A673 (cell line): Measurements from ENCODE around the gene EPHB4. TPM values are rescaled to one million over a fixed set of nuclear protein-coding genes. Genes with fewer than 3 reads are reported as not detected.
A peak's percentile ranks its signal among the peaks of the same experiment; 100 is the strongest.

Experiments used
- Bru-seq: library from RNA; stranded (reverse); fragments of 400-500 nt; gene quantifications from one replicate; lab custom pipeline; 2021; lab: Mats Ljungman, UMichigan
- BruChase-seq, 2 experiments: library from RNA; stranded (reverse); fragments of 400-500 nt; gene quantifications; one replicate each; lab custom pipeline; 2021; lab: Mats Ljungman, UMichigan
- BruUV-seq: library from RNA; stranded (reverse); fragments of 400-500 nt; replicated peaks from 2 replicates; lab custom pipeline; 2021; lab: Mats Ljungman, UMichigan
- CTCF ChIA-PET: fragments of 300-600 bp; sonication (Branson Sonifier 250); formaldehyde crosslinking; loops from one replicate; lab custom pipeline; 2022; ENCODE audit warnings: antibody characterized with exemption; lab: Charles Lee
- POLR2A ChIA-PET: fragments of 300-600 bp; sonication (Branson Sonifier 250); formaldehyde crosslinking; loops from one replicate; lab custom pipeline; 2022; ENCODE audit warnings: antibody characterized with exemption; ENCODE audit not compliant: low non-redundant PET; lab: Charles Lee
- DNase-seq: peaks from one replicate; pipeline ENCODE4 v3.0.0-alpha.2; 2015; ENCODE audit warnings: low spot score
- H3K27ac ChIP-seq: fragments of 200-600 bp; sonication (generic); 2 replicates; pipeline ENCODE4 v1.5.1; 2016; ENCODE audit warnings: mixed run types, low read depth, mild to moderate bottlenecking, mixed read lengths, antibody characterized with exemption, low read length; ENCODE audit not compliant: poor library complexity, severe bottlenecking
- H3K27me3 ChIP-seq: fragments of 200-600 bp; sonication (generic); replicated peaks from 2 replicates; pipeline ENCODE4 v1.6.1; 2017; ENCODE audit warnings: mixed run types, low read depth, mild to moderate bottlenecking, mixed read lengths, antibody characterized with exemption, low read length; ENCODE audit not compliant: insufficient read depth, poor library complexity
- H3K36me3 ChIP-seq: fragments of 200-600 bp; sonication (generic); 2 replicates; pipeline ENCODE4 v1.6.1; 2016; ENCODE audit warnings: mixed run types, mild to moderate bottlenecking, mixed read lengths, antibody characterized with exemption, low read length; ENCODE audit not compliant: insufficient read depth, poor library complexity, severe bottlenecking
- H3K4me1 ChIP-seq: fragments of 200-600 bp; sonication (generic); 2 replicates; pipeline ENCODE4 v1.6.1; 2017; ENCODE audit warnings: mixed run types, mild to moderate bottlenecking, mixed read lengths, antibody characterized with exemption, low read length; ENCODE audit not compliant: insufficient read depth, poor library complexity, severe bottlenecking
- H3K4me3 ChIP-seq: fragments of 200-600 bp; sonication (generic); 2 replicates; pipeline ENCODE4 v1.5.1; 2016; ENCODE audit warnings: low read depth, mixed run types, mild to moderate bottlenecking, mixed read lengths, low read length; ENCODE audit not compliant: poor library complexity, severe bottlenecking
- H3K9me3 ChIP-seq: fragments of 200-600 bp; sonication (generic); 2 replicates; pipeline ENCODE4 v1.6.1; 2016; ENCODE audit warnings: mixed run types, low read depth, mild to moderate bottlenecking, mixed read lengths, antibody characterized with exemption, low read length; ENCODE audit not compliant: poor library complexity, severe bottlenecking
- CTCF ChIP-seq: fragments of 300-800, 200-600 bp; sonication (generic); conservative IDR thresholded peaks from 2 replicates; pipeline ENCODE4 v1.5.1; 2017; ENCODE audit warnings: low read depth, mild to moderate bottlenecking, antibody characterized with exemption, low read length, moderate library complexity, mixed read lengths
- EZH2 ChIP-seq: fragments of 200-600 bp; sonication (generic); IDR thresholded peaks from 2 replicates; pipeline ENCODE4 v1.6.1; 2017; ENCODE audit warnings: borderline replicate concordance, low read depth, mild to moderate bottlenecking, mixed read lengths, antibody characterized with exemption, low read length; ENCODE audit not compliant: poor library complexity, severe bottlenecking
- intact Hi-C: fragments of 100-400 bp; cut with micrococcal nuclease; formaldehyde crosslinking; loops from one replicate; pipeline ENCODE4 v1.10.0; 2022; ENCODE audit not compliant: unreplicated experiment
- long read RNA-seq: library from polyadenylated mRNA; stranded (forward); transcript quantifications from one replicate; pipeline ENCODE4 v2.0.0, GENCODE V29; 2022
- total RNA-seq: library from RNA; stranded (reverse); gene quantifications from 2 replicates; pipeline ENCODE4 v1.2.3, GENCODE V29; 2021

Gene EPHB4
- total RNA-seq = 90.4 and 92.6 TPM in 2 replicates
- Bru-seq, nascent RNA = percentile 65 among the genes with signal in this experiment
- BruChase-seq, experiment 1, labeled RNA remaining after a 2-hour chase = percentile 77 among the genes with signal in this experiment
- BruChase-seq, experiment 2, labeled RNA remaining after a 6-hour chase = percentile 85 among the genes with signal in this experiment
- long read RNA-seq, full-length matches to known transcripts = 115 of 163 reads
- long read RNA-seq, partial matches to known transcripts = 33 of 163 reads
- long read RNA-seq, other reads (novel, unspliced or antisense) = 15 of 163 reads

GRCh38 chr7:100827330-100828226, at the start of gene EPHB4:
TSS of gene EPHB4 (minus strand) at chr7:100827523. CDS start at chr7:100827030, 493 bp downstream.
- H3K9me3 ChIP-seq = no peaks in the 10 kb centered on the region
- peak within 1 kb of the TSS; percentile 98 for H3K4me3 ChIP-seq
- no TSS peak for BruUV-seq
- CTCF ChIA-PET = interaction anchor here (0.6 to 2.7 kb wide), 12 partner anchors 9 to 725 kb away, joined by 3 to 20 read pairs (median 3); partner anchors contain the start of genes POP7 and SLC12A9
- TF ChIP-seq EZH2 (no peak), CTCF (peak; percentile 67)
- intact Hi-C loops = loop anchor here (2.0 kb wide), 1 partner anchor 29 kb away; no protein-coding TSS in a partner anchor
- peaks cover 8% of the 10 kb centered on the region for H3K4me1 ChIP-seq
- no peaks in the 10 kb centered on the region for H3K27me3 ChIP-seq
- peak; percentile 97 for DNase-seq
- peaks cover 19% of the 10 kb centered on the region for H3K36me3 ChIP-seq
- POLR2A ChIA-PET = interaction anchor here (0.5 to 1.0 kb wide), 6 partner anchors 10 to 254 kb away, joined by 3 to 7 read pairs (median 4); partner anchors contain the start of genes SLC12A9 and SRRT
- peak within 1 kb of the TSS; percentile 80 for H3K27ac ChIP-seq

GRCh38 chr7:100875356-100875751, 48.0 kb upstream of the EPHB4 start:
- Histone ChIP-seq H3K4me1 (peaks cover 20% of the 10 kb centered on the region), H3K27ac (peak overlapping the region; percentile 98), H3K4me3 (peak overlapping the region; percentile 99), H3K9me3 (no peaks in the 10 kb centered on the region), H3K27me3 (no peaks in the 10 kb centered on the region), H3K36me3 (peaks cover 69% of the 10 kb centered on the region)
- no TSS peak for BruUV-seq
- CTCF ChIA-PET = interaction anchor here (0.8 to 1.4 kb wide), 4 partner anchors 14 to 317 kb away, joined by 3 to 10 read pairs (median 4); partner anchors contain the start of genes POP7, SLC12A9 and UFSP1
- intact Hi-C loops = no loop called here
- POLR2A ChIA-PET = interaction anchor here (0.8 to 1.1 kb wide), 5 partner anchors 12 to 859 kb away, joined by 3 to 4 read pairs (median 4); partner anchors contain the start of genes MOSPD3 and SLC12A9
- TF ChIP-seq EZH2 = no peak
- TF ChIP-seq CTCF = no peak
- DNase-seq = no peak
